Cardiac septum (tissue), 1 donor: ENCODE data around the gene CDC5L. TPM values are rescaled to one million over a fixed set of nuclear protein-coding genes. Genes with fewer than 3 reads are reported as not detected.

ENCODE experiments used
- DNase-seq: peaks from one replicate; pipeline ENCODE4 v3.0.0-alpha.2; 2020; ENCODE audit warnings: low spot score
- intact Hi-C: fragments of 100-400 bp; cut with DNase I; formaldehyde crosslinking; loops from one replicate; pipeline ENCODE4 v1.14.0; 2022
- total RNA-seq: library from RNA; stranded (reverse); fragmentation: NEBNext Ultra II Directional; extraction: Animal tissue kit (Norgen Biotek cat#: 25700); gene quantifications from one replicate; pipeline ENCODE4 v1.2.1, GENCODE V29; 2021
- donor health status: DM: no; HTN: no; CAD: no.

The CDC5L gene
- total RNA-seq, 1 donor from 2014 or later = 20.7 TPM

DNA sequence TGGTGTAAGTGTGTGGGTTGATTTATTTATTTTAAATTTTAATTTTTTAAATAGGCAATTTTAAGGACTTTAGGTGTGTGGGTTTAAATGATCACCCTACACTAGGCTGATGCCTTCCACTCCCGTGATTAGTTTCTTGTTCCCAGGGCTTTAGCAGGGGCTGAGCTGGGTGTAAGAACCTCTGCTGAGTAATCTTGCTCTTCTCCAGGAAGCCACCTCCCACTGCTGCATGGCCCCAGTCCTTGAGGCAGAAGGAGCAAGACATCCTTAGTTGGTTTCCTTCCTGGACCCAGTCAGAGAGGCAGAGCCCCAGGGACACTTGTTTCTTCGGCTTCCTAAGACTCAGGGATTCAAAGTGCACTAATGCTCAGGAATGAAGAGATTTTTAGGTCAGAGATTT is 19.8 kb upstream of the CDC5L start:
- no peak for DNase-seq
- intact Hi-C loops = no loop called here

DNA sequence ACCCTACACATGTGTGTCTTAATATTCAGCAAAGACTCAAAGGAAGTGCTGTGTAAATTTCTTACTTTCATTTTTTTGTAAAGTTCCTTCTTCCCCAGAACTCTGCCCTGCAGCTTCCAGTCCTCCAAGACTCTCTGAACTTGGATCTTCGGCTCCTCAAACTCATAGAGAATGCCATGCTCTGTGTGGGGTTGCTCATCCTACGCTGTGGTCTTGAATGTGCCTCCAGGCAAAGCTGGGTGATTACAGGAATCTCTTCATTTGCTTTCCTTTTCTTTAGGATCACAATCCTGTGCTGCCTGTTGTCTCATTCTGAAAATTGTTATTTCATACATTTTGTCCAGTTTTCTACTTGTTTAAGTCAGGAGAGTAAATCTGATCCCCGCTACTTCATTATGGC is 14.5 kb upstream of the CDC5L start:
- intact Hi-C loops = no loop called here
- DNase-seq = no peak

DNA sequence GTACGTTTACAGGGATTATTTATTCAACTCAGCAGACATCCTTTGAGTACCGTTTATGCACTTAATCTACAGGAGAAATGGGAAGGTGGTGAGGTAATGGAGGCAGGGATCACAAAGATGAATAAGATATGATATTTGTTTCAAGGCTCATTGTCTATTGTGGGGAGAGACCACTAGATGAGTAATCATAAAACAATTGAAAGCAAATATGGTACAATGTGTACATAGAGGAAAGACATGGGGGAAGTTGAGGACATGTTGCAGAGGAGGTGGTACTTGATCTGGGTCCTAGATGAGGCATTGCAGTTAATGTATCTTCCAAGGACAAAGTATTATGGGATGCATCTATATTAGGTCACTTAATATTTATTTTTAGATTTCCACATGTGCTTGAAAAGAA is 13.7 kb upstream of the CDC5L start:
- DNase-seq = no peak
- intact Hi-C loops = no loop called here

DNA sequence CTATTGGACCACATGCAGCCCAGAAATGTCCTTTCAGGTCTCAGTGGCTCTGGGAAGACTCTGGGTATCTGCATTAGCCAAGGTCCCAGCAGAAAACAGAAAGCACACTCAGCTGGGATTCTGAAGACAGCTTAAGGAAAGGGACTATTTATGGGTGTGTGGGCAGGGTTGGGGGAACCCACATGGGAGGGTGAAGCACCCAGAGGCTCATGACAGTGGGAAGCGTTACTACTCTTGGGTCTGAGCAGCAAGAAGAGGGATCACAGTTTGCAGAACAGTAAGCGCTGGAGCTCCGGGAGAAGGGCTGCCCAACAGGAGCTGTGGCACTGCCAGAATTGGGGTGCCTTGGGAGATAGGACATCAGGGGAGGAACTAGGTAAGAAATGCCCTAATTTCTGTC is 12.4 kb upstream of the CDC5L start:
- DNase-seq = no peak
- intact Hi-C loops = no loop called here

DNA sequence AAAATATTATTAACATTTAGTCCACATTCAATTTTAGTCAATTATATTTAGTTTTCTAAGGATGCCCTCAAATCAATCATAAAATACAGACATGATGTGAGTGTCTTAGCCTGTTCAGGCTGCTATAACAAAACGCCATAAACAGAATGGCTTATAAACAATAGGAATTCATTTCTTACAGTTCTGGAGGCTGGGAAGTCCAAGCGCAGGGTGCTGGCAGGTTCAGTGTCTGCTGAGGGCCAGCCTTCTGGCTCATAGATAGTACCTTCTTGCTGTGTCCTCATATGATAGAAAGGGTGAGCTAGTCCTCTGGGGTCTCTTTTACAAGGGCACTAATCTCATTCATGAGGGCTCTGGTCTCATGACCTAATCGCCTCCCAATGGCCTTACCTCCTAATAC is 10.0 kb upstream of the CDC5L start:
- intact Hi-C loops = no loop called here
- DNase-seq = no peak

DNA sequence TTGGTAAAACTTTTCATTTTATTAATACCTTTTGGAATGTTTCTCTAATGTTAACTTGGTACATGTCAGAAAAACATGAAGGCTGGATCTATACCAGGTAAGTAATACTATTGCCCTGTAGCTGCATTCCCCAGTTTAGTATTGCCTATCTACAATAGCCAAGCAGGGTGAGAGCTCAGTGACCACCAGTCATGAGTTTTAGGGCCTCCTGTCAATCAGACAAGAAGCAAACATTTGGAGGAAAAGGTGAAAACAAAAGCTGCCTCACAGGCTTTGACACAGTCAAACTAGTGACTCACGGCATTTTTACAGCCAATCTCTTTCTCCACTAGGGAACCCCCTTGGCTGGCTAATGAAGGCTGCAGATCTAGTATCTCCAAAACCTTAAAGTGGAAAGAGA is 9.5 kb upstream of the CDC5L start:
- intact Hi-C loops = no loop called here
- DNase-seq = no peak

DNA sequence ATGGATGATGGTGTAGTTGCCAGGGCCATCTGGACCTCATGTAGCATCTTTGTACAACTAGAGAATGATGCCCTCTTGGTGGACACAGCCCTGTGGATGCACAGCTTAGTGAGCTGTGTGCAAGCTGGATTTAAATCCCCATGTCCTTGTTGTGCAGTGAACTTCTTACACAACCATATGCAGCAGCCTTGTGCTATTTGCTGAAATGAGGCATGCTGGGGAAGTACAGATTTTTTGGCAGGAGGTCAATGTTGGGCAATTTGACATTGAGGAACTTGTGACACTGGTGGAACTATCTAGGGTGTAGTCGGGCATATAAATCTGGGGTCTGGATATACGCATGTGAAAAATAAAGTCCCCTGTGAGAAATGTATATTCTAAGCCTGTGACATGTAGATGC is 5.8 kb upstream of the CDC5L start:
- intact Hi-C loops = no loop called here
- DNase-seq = no peak

DNA sequence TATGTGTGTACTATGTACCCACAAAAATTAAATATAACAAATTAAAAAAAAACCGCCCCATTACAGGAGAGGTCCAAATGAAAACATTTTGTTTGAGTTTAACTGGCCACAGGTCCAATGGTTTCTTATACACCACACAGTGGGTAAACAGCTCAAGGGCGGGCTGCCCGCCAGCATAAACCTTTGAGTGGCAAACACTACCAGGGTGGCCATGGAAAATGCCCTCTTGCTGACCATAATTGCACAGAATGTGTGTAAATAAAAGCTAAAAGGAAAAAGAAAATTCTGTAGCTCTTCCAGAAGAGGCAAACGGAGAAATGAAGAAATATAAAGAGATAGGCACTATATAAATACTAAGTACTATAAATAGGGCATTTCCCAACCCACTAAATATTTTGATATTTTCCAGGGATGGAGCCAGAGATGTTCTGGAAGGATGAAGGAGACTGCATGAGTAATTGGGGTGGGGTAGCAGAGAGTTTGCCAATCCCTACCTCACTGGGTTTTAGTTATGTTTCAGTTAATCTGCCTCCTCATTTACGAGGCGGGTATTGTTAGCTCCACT is 1.1 kb upstream of the CDC5L start:
- no peak for DNase-seq

DNA sequence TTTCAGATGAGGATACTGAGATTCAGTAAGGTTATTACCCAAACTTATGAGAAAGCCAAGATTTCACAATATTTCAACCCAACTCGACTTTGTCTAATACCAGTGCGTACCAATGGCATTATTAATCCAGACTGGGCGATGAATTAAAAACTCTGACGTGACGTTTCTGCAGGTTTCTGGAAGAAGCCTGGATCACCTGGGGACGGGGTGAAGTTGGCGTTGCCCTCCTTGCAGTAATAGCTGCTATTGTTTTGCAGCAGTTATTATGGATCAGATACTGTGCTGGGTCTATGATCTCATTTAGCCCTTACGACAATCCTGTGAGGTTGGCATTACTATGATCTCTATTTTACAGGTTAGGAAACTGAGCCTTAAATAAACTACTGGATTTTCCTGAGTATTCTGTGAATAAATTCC is 569 bp upstream of the CDC5L start:
- DNase-seq = no peak
- intact Hi-C loops = no loop called here

More for the DNA sequence above, 1.1 kb upstream of the CDC5L start:
- intact Hi-C loops = no loop called here

DNA sequence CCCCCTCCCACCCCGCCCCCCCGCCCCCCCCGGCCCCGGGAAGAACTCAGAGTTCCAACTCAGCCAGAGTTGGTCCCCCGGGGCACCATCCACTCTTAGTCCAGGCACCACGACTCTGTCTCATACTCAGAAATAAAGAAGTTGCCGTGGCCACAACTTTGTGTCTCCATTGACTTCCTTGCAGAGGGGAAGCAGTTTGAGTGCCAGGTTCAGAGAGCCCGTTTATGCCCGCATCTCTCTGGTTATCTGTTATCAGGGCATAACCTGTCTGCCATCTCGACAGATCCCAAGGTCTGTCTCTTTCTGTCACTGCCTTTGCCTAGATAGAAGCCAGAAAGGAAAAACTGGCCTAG is 605 bp downstream of the CDC5L start:
- intact Hi-C loops = no loop called here
- DNase-seq = no peak

DNA sequence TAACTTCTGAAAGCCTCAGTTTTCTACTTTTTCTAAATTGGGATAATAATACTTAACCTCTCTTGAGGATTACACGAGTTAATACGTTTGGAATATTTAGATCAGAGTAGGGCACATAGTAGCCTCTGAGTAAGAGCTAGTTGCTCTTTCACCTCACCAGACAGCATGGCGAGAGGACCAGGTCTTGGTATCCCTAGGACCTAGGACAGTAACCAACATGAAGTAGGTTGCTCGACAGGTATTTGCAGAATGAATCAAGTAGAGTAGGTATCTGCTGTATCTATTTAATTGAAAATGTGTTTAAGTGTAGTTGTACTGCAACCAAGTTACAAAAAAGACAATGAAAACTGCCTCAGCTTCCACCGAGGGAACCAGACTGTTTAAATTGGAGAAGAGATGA is 1.4 kb downstream of the CDC5L start:
- no peak for DNase-seq
- intact Hi-C loops = no loop called here

DNA sequence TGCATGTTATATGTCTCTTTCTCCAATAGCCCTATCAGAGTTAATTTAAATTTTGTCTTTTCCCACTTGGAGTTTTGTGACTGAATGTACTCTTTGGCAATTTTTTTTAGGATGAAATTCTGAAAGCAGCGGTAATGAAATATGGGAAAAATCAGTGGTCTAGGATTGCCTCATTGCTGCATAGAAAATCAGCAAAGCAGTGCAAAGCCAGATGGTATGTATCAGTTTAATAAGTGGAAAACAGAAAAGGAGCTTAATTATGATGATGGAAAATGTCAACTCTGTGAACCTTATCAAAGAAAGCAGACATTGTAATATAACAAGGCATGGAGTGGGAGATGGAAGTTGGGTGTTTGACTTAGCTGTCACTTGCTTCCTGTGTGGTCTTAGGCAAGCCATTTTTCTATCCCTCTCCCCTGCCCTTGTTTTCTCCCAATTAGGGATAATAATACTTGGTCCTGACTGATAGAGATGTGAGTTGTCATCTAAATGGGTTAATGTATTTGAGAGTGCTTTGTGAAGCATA is 2.7 kb downstream of the CDC5L start:
- no peak for DNase-seq

DNA sequence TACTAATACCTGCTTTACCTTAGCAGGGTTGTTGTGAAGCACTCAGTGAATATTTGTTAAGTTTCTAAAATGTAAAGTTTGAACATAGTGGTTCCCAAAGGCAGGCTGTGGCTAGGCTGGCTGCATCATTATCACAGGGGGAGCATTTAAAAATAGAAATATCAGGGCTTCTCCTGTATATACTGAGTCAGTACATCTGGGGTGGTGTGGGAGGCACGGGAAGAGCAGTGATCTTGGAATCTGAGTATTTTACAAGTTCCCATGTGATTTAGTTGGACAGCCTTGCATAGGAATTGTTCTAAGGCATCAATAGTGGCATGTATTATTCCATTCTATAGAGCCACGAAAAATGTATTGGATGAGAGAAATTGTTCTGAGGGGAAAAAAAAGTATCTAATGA is 8.0 kb downstream of the CDC5L start:
- intact Hi-C loops = no loop called here
- no peak for DNase-seq

More for the DNA sequence above, 2.7 kb downstream of the CDC5L start:
- intact Hi-C loops = no loop called here

DNA sequence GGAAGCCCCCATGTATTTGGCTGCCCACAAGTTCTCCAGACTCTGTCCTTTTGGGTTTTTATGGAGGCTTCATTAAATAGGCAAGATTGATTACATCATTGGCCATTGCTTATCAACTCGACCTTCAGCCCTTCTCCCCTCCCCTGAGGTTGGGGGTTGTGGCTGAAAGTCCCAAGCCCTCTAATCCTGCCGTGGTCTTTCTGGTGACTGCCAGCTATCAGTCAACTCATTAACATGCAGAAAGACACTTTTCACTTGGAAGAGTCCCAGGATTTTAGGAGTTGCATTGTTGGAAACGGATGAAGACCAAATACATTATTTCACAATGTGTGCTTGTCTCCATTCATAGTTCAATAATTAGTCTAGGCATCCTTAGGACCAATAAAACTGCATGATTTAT is 9.5 kb downstream of the CDC5L start:
- intact Hi-C loops = no loop called here
- DNase-seq = no peak

DNA sequence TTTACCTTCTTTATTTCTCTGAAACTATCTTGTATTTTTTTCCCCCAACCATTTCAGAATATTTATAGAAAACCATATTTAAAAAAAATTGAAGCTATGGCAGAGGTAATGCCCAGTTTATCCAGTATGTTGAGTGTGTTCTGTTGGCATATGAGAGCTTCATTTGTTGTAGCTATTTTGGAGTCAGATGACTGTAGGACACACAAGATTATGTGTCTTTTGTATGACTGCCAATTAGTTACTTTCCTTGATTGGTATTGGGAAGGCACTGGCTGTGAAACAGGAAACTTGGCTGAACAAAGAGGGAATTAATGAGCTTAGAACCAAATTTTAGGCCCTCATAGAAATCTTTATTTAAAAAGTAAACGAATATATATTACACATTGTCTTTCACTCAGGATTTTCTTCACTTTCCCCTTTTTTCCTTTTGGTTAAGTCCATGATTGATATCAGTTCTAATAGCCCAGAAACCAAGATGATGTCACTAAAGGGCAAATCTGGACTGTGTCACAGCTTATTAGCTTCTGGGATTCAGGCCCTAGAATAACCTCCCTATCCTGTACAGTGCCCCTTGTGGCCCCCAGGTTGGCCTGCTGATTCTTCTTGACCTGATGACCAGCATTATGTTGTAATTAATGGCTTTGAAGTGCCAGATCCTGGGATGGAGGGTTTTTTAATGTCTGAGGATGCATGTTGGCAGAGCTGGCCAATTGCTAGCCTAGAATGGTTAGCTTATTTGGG is 10.1 kb downstream of the CDC5L start:
- no peak for DNase-seq
- intact Hi-C loops = no loop called here

DNA sequence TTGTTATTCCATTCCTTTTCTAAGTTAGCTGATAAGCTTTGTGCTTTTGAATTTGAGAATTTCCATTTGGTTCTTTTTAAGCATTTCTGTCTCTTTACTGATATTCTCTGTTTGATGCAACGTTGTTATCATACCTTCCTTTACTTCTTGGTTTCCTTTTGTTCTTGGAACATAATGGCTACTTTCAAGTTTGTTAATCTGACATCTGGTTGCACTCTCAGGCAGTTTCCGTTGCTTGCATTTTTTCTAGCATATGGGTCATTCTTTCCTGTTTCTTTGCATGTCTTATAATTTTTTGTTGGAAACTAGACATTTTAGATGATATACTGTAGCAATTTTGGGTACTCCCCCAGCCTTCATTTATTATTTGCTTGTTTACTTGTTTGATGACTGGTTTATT is 12.5 kb downstream of the CDC5L start:
- DNase-seq = no peak
- intact Hi-C loops = no loop called here

DNA sequence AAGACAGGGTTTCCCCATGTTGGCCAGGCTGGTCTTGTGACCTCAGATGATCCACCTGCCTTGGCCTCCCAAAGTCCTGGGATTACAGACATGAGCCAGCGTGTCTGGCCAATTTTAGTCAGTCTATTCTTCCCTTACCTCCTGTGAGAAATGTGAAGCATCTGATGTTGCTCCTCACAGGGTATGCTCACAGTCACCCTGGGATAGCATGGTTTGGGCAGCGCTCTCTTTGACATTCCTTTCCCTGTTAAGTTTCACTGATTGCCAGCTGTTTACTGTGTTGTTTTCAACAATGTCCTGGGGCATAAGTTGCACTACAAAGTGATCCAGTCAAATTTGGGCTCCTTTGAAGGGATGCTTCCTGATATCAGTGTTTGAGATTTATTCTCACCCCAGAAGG is 13.1 kb downstream of the CDC5L start:
- no peak for DNase-seq
- intact Hi-C loops = no loop called here

DNA sequence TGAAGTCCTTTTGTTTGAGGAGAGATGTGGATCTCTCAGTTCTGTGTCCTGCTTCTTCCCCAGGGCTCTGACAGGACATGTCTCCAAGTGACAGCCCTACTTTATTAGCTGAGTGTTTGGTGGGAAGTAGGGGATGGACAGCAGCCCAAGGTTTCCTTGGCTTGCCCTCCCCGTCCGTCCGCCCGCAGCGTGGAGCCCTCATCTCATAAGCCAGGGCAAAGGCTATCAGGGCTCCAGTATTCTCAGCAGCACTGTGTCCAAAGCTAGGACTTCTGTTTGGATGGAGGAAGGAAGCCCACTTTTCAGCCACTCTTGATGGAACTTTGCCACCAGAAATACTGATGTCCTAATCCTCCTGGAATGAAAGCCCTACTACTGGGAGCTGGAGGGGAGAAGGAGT is 13.6 kb downstream of the CDC5L start:
- no peak for DNase-seq
- intact Hi-C loops = no loop called here

DNA sequence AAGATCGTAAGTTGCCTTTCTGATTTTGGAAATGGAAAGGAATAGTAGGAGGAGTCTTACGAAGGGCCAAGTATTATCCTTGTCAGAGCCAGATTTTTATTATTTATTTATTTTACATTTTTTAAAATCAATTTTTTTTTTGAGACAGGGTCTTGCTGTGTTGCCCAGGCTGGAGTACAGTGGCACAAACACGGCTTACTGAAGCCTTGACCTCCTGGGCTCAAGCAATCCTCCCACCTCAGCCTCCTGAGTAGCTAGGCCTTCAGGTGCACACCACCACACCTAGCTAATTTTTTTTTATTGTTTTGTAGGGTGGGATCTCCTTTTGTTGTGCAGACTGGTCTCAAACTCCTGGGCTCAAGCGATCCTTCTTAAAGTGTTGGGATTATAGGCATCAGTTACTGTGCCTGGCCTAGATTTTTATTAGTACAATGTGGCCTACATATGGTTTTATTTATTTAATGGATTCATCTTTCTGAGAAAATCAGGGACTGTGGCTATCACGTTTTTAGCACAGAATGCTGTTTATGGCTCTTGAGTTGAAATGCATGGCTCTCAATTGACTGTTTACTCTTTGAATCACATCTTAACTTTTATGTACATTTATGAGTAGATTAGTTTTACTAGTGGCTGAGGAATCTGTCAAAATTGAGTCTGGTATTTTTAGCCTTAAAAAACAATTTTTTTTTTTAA is 16.7 kb downstream of the CDC5L start:
- no peak for DNase-seq
- intact Hi-C loops = no loop called here

DNA sequence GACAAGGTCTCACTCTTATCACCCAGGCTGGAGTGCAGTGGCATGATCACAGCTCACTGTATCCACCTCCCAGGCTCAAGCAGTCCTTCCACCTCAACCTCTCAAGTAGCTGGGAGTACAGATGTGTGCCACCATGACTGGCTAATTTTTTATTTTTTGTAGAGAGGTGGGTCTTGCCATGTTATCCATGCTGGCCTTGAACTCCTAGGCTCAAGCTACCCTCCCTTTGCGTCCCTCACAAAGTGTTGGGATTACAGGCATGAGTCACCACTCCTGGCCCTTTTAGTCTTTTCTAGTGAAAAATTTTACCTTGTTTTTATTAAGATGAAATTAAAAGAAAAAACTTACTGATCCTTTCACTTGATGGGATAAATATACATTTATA is 17.2 kb downstream of the CDC5L start:
- intact Hi-C loops = no loop called here
- no peak for DNase-seq
